Renal cortex interstitium (tissue), 11 donors: Measurements from ENCODE around the gene FAM174C. TPM values are rescaled to one million over a fixed set of nuclear protein-coding genes. Genes with fewer than 3 reads are reported as not detected.
"Not testable (repeated sequence)": the region's sequence is repeated elsewhere in the genome, so short reads cannot be mapped to it uniquely, and the experiment has no call there.

Experiments used
- DNase-seq, 11 donors: peaks; one replicate each; pipeline ENCODE4 v3.0.0-alpha.2; 2013; ENCODE audit warnings: low read depth in 9 of 11, low spot score in 4 of 11; ENCODE audit errors: extremely low read depth in 1 of 11
- polyA plus RNA-seq, 3 donors: library from polyadenylated mRNA; unstranded; fragments of 120-200 nt; gene quantifications; one replicate each; pipeline ENCODE4 v1.2.1, GENCODE V29; 2013; ENCODE audit not compliant: insufficient read length in 3 of 3

The FAM174C gene
- polyA plus RNA-seq, 3 donors = 14.8 to 25.6 (median 21.3) TPM

DNA sequence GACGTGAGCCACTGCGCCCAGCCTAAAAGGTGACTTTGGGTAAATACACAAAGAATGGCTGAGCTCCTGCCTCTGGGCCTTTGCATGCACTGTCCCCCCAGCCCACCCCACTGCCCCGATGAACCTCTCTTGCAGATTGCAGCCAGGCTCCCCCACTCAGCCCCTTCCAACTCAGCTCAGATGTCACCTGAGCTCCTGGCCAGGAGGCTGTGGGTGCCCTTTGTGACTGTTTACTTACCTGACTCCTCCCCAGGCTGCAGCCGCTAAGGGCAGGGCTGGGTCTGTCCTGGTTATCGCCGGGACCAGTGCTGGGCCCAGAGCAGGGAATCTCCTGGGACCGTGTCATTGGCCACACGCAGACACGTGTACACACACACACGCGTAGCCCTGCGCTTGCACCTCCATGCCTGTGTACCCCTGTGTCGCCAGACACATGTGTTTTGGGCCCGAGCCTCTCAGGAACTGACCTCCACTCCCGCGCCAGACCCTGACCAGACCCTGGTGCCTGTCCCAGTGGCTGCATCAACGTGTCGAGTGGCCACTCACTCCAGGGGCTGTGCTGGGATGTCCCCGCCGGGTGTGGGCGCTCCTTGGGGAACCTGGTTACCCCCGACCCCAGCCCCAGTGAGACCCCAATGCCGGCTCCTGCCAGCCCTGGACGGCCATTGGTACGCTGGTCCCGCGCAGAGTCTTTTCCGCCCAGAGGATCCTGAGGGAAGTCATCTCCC is 29.0 kb downstream of the FAM174C start:
- DNase-seq = no peak

DNA sequence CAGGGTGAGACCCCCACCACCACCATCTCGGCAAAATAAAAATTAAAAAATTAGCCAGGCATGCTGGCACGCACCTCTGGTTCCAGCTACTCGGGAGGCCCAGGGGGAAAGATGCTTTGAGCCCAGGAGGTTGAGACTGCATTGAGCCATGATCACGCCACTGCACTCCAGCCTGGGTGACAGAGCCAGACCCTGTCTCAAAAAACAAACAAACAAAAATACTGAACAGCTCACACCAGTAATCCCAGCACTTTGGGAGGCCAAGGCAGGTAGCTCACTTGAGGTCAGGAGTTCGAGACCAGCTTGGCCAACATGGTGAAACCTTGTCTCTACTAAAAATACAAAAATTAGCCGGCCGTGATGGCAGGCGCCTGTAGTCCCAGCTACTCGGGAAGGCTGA is 30.0 kb downstream of the FAM174C start:
- not testable (repeated sequence) for DNase-seq

DNA sequence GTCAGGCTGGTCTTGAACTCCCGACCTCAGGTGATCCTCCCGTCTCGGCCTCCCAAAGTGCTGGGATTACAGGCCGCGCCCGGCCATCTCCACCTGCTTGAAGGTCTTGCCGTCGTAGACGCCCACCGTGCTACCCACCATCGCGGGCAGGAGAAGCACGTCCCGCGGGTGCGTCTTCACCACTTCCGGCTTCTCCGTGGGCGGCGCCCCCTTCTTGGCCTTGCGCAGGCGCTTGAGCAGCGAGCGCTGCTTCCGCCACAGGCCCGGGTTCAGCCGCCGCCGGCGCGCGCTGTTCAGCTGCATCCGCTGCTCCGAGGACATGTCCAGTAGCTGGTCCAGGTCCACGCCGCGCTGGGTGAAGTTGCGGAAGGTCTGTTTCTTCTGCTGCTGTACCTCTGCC is 32.0 kb downstream of the FAM174C start:
- DNase-seq = no peak

DNA sequence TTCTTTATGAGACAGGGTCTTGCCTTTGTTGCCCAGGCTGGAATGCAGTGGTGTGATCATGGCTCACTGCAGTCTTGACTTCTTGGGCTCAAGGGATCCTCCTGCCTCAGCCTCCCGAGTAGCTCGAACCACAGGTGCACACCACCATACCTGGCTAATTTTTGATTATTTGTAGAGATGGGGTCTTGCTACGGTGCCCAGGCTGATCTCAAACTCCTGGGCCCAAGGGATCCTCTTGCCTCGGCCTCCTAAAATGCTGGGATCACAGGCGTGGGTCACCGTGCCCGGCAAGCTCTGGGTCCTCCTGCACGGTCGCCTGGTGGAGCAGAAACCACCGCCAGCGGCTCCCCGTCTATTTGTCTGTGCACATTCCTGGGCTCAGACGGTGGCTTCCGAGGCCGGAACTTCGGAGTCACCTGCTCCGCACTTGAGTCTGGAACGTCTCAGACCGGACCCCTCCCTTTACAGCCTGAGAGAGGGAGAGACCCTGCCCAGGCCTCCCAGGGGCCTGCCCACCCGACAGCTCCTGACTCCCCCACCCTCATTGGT is 32.5 kb downstream of the FAM174C start:
- no peak for DNase-seq

DNA sequence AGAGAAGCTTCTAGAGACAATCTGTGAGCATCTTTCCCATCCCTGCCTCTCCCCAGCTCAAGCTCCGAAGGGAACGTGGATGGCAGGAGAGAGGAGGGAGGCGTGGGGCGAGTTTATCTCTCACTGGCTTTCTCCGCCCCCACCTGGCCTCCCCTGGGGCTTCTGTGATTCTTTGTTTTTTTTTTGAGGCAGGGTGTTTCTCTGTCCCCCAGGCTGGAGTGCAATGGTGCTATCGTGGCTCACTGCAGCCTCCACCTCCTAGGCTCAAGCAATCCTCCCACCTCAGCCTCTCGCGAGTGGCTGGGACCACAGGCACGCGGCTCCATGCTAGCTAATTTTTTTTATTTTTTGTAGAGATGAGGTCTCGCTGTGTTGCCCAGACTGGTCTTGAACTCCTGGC is 33.4 kb downstream of the FAM174C start:
- no peak for DNase-seq

DNA sequence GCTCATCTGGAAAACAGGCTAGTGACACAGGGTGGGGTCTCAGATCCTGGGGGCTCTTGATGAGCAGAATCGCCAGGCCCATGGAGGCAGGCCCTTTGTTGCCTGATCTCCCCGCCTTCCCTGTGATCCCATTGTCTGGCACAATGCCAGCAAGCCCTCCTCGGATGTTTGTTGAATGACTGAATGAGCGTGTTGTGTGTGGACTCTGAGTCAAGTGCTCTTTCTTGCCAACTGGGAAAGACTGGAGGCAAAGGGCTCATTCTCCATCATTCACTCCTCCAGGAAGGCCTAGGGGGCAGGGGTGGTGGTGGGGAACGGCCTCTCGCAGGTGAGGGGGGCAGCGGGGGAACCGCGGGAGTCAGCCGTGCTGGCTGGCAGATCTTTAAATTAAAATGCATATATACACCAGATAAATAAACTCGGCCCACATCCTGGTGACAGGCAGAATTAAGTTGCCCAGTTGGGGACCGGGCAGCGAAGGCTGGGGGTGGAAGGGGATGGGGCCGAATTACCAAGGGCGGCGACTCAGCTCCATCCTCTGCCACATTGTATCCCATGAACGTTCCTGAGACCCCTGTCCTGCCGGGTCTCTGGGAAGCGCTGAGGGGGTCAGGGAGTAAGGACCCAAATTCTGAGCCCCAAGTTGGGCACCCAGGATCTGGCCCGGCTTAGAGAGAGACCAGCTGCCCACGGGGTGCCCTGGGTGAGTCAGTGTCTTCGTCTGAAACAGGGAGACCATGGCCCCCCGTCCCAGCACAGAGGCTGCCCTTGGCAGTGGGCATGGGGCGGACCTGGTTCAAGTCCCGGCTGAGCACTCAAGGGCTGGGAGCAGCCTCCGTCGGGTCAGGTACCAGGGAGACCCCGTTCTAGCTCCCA is 34.9 kb downstream of the FAM174C start:
- no peak for DNase-seq

DNA sequence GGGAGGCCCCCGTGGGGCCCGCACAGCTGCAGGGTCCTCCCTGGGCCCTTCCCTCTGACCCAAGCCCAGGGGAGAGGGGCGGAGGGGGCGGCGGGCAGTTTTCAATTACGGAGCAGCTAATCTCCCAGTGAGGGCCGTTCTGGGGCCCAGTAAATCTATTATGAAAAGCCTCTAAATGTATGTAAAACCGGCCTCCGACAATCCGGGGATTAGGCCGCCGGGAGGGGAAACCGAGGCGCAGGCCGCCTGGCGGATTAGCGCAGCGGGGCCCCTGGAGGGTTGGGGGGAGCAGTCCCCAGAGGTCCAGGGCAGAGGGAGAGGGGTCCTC is 35.5 kb downstream of the FAM174C start:
- DNase-seq = no peak

DNA sequence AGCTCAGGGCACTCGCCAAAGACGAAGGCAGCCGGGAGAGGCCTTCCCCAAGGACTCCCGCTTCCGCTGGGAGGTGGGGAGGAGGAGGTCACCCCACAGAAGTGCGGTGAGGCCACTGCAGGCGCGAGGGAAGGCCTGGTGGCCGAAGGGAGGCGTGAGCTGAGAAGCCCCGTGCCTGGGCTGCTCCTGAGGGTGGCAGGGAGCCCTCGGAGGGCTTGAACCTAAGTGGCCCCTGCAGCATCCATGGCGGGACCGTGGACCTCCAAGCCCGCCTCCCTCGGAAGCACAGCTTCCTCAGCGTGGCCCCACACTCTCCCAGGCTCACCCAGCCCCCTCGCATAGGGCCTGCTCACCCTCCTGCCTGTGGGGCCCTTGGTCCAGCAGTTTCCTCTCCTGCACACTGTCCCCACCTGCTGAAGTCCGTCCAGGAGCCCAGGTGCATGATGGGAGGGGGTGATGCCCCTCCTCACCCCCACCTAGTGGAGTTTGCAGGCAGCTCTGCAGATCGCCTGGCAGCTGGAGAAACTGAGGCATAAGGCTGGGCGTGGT is 36.3 kb downstream of the FAM174C start:
- DNase-seq = no peak

DNA sequence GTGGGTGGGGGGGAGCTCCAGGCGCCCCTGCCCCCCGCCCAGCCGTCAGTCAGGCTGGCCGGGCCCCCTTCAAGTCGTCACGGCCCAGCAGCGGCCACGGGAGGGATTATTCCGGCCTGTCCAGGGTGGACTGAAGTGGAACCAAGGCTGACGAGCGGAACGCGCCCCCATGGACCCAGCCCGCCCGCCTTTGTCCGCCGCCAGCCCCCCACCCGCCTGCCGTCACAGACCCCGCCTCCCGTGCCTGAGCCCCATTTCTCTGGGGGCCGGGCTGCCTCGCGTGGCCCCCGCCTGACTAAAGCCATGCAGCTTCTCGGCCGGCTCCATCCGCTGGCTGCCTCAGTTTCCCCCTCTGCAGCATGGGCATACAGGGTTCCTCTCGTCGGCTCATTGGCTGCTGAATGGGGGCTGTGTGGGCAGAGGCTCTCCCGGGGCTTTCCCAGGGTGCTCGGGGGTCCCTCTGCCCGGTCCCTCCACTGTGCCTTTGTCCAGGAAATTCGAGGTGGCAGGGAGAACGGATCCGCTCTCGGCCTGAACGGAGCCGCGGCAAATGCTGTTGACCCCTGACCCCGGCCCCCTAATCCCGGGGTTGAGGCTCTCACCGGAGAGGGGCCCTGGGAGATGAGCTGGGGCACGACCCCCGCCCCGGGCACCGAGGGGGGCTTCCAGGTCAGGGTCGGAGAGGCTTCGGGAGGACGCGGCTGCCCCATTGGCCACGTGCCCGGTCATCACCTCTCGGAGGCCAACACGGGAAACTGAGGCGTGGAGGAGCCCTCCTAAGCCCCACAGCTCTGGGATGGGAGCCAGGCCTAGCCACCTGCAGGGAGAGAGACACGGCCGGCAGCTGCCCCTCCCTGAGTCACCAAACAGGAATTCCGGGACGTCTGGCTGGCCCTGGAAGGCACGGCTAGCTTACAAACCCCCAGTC is 37.7 kb downstream of the FAM174C start:
- DNase-seq = no peak

DNA sequence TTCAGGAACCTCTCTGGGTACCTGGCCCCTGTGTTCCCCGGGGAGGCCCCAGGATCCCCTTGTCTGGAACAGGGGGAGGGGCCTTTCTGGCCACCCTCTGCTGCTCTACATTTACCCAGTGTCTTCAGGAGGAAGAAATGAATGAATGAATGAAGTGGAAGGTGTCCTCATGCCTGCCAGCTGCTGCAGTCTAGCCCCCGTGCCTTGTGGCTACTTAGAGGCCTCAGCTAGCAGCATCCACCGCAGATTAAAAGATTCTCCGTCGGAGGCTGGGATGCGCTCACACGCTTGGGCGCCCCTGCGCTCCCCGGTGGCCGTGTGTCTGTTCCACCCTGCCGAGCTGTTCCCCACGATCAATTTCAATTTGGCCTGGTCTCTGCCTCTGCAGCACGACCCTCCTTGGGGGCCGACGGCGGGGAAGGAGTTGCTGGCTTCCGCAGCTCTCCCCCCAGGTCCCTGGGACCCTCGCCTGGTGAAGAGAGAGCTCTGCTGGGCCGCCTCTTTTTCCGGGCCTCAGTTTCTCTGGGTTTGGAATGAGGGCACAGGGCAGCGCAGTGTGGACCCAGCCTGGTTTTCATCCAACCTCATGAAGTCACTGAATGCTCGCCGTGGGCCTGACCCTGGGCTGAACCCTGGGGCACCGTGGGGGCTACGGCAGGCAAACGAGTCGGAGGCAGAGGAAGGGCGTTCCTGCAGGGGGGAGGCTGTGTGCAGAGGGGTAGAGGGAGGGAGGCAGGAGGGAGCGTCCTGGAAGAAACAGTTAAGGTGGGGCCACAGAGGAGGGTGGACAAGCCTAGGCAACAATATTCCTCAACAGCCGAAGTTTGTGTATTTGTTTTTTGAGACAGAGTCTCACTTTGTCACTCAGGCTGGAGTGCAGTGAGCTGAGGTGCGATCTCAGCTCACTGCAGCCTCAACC is 38.6 kb downstream of the FAM174C start:
- no peak for DNase-seq

DNA sequence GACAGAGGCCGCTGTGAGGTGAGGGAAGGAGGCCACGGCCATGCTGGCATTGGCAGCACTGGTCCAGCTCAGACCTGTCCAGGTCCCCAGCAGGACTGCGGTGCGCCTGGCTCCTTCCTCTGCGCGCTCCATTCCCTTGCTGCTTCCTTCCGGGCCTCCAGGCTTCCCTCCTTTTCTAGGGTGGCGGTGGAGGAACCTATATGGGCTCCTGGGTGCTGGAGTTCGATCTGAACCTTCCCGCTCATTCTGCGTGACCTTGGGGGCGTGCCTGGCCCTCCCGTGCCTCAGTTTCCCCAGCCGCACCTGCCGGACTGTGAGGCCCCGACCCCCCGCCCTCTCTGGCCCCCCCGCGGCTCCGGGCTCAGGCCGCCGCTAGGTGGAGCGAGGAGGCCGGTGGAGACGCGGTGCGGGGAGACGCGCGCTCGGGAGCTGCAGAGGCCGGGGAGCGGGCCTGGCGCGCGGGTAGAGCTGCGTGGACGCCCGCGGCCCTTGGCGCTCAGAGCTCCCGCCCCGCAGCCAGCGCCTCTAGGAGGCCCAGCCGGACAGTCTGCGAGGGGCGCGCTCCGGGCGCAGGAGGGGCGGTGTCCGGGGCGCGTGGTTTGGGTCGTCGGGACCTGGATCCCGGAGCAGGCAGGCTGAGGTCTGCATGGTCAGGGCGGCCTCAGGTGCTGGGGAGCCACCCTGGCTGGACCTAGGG is 40.3 kb downstream of the FAM174C start:
- no peak for DNase-seq

DNA sequence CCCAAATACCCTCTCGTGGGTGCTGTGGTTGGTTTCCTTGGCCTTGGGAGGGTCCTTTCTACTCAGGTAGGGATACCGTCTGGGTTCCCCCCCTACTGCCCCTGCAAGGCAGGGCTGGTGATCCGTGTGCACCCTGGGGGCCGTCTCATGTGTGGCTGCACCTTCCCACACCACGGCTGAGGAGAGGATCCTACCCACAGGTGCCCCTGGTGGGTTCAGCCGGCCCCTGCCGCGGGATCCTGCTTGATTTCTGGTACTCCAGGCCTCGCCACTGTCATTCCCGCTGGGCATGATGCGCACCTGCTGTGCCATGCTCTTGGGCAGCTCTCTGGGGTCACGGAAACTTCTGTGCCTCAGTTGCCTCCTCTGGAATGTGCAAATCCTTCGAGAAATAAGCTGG is 41.1 kb downstream of the FAM174C start:
- DNase-seq = no peak

DNA sequence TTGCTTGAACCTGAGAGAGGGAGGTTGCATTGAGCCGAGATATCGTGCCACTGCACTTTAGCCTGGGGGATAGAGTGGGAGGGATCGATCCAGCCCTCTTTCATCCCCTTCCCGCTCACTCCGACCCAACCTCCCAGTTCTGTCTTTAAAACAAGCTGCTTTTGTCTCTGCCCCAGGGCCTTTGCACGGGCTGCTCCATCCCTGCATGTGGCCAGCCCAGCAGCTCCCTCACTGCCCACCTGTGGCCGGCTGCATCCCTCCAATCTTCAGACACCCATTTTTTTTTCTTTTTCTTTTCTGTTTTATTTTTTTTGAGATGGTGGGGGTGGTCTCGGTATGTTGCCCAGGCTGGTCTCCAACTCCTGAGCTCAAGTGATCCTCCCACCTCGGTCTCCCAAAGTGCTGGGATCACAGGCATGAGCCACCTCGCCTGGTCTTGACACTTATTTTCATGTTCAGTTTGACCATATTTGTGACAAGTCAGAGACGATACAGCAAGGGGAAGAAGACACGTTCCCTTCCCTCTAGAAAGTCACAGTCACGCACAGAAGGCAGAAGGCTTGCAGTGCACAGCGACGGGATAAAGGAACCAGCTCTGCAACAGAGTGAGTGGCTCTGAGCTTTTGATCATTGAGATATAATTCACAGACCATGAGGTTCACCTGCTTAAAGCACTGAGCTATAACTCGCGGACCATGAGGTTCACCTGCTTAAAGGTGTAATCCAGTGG is 42.1 kb downstream of the FAM174C start:
- no peak for DNase-seq

DNA sequence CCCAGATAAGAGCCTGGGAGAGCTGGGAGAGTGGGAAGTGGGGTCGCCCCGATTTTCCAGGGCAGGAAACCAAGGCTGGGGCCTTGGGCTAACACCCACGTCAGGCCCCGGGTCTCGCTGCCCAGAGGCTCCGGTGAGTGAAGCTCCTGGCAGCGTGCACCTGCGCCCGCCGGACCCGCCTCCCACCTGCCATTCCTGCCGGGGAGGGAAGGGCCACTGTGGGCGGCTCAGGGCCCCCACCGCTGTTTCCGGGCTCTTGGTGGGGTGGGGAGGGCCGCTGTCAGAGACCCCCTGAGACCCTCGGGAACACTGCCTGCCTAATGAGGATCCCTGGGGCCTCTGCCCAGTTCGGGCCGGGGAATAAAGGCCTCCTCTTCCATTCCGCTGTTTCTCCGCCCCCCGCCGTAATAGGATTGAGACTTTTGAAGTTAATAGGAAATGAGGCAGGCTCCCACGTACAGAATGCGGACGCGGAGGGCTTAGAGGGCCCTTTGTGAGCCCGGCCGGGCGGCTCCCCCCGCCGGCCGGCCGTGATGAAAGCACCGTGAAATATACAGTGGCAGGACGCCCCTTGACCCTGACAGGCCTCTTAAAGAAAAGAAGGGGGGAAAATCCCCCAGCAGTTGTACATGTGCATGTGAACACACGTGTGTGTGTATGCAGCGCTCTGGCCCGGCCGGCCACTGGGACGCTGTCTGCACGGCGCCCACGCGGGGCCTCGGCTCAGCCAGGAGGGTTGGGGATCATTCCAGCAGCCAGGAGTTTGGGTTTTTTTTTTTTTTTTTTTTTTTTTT is 43.5 kb downstream of the FAM174C start:
- no peak for DNase-seq

DNA sequence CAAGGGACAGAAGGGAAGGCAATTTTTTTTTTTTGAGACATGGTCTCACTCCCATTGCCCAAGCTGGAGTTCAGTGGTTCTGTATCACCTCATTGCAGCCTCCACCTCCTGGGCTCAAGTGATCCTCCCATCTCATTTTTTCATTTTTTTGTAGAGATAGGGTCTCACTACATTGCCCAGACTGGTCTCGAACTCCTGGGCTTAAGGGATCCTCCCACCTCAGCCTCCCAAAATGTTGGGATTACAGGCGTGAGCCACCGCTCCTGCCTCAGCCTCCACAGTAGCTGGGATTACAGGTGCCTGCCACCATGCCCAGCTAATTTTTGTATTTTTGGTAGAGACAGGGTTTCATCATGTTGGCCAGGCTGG is 44.9 kb downstream of the FAM174C start:
- not testable (repeated sequence) for DNase-seq

DNA sequence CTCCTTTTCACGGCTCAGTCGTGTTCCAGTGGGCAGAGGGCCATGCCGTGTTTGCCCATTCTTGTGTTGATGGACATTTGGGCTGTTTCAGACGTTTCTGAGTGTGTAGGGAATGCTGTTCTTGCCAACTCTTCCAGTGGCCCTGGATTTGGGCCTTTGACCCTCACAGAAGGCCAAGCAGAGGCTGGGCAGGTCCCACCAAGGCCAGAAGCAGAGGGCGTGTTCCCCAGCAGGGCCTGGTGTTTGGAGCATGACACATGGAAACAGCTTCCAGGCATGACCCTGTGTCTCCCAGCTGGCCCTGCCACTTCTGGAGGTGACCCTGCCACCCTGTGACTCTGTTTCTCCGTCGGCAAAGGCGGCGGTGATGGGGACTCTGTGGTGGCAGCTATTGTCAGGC is 46.2 kb downstream of the FAM174C start:
- no peak for DNase-seq
